ENCODE results near the gene PCAT6. TPM values are rescaled to one million over a fixed set of nuclear protein-coding genes. Genes with fewer than 3 reads are reported as not detected.

PCAT6 gene
- total RNA-seq, 1 experiment from 2014 or later = 4.8 TPM

DNA sequence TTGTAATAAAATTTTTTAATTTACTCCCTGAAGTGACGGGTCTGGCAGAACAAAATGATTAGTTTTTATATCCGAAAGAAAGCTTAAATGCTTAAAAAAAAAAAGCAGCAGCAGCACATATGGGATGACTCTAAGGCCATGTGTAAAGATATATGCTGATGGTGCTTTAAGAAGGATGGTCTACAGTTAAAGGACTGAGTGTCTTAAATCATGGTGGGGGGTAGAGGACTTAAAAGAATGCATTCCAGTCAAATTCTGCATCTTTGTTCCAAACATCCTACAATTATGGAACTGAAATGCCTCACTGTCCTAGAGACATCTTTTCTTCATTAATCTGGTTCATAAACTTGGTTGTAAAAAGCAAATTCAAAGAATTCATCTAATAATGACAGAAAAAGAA is 9.6 kb upstream of the PCAT6 start:
- peaks cover 53 to 55% of the 10 kb centered on the region in 2 experiments for H3K4me1 Mint-ChIP-seq

More for the DNA sequence above, 9.6 kb upstream of the PCAT6 start:
- H3K9me3 Mint-ChIP-seq = no peaks in the 10 kb centered on the region; a peak in 1 of 5 replicates
- Histone ChIP-seq H3T11ph (ENCODE audit: low read length) (no peak overlapping the region), H3K4me2 (ENCODE audit: insufficient read depth, insufficient read length, low read length) (no peak overlapping the region), H3K27me3 (ENCODE audit: insufficient read depth, low read length) (no peaks in the 10 kb centered on the region), H3K79me2 (ENCODE audit: insufficient read depth, low read length) (peaks cover 85% of the 10 kb centered on the region), H2BK15ac (ENCODE audit: low read depth, low read length) (no peak overlapping the region), H3K27ac (ENCODE audit: insufficient read length, low read depth, low read length) (no peak overlapping the region), H3K14ac (ENCODE audit: insufficient read depth, low read length) (no peak overlapping the region), H3K9ac (ENCODE audit: extremely low read depth, insufficient read length, low read length) (no peak overlapping the region), H2BK5ac (ENCODE audit: insufficient read length, low read length) (no peak overlapping the region), H2BK12ac (ENCODE audit: insufficient read length, low read depth, low read length) (no peak overlapping the region), H2AFZ (ENCODE audit: low read length) (no peak overlapping the region), H4K8ac (replicated peaks; ENCODE audit: insufficient read length, low read depth, low read length) (no peak overlapping the region), H3K18ac (ENCODE audit: insufficient read length, low read depth, low read length) (no peak overlapping the region), H2AK5ac (ENCODE audit: insufficient read length, low read length) (no peak overlapping the region), H4K5ac (ENCODE audit: insufficient read length, low read depth, low read length) (no peak overlapping the region), H2BK20ac (ENCODE audit: low read depth, low read length, poor library complexity, severe bottlenecking) (no peak overlapping the region), H3K4me1 (ENCODE audit: insufficient read depth, low read length) (peaks cover 2% of the 10 kb centered on the region; the same call in 1 of the 2 replicates), H3K4ac (ENCODE audit: low read depth, low read length) (no peak overlapping the region), H3K23ac (ENCODE audit: insufficient read length, low read depth, low read length) (no peak overlapping the region), H3K56ac (ENCODE audit: insufficient read length, low read depth, low read length) (no peak overlapping the region), H3K79me1 (ENCODE audit: insufficient read depth, low read depth, low read length, poor library complexity, severe bottlenecking) (no peaks in the 10 kb centered on the region), H4K20me1 (ENCODE audit: control insufficient read depth, insufficient read depth, insufficient read length) (no peaks in the 10 kb centered on the region), H2BK120ac (ENCODE audit: low read depth, low read length, poor library complexity, severe bottlenecking) (no peak overlapping the region), H4K91ac (ENCODE audit: insufficient read length, low read depth, low read length) (no peak overlapping the region), H3K23me2 (ENCODE audit: insufficient read length, low read depth, low read length, poor library complexity, severe bottlenecking) (peaks cover 5% of the 10 kb centered on the region), H3K9me3 (ENCODE audit: control insufficient read depth, low read depth, low read length) (no peaks in the 10 kb centered on the region)
- no peaks in the 10 kb centered on the region for H3K27me3 Mint-ChIP-seq (ENCODE audit: low read depth)
- WGBS (ENCODE audit: extremely low coverage, insufficient read length, low lambda C conversion rate) = no CpG with 5 or more reads among the region's 2 CpGs
- TF ChIP-seq, protein P1, sequence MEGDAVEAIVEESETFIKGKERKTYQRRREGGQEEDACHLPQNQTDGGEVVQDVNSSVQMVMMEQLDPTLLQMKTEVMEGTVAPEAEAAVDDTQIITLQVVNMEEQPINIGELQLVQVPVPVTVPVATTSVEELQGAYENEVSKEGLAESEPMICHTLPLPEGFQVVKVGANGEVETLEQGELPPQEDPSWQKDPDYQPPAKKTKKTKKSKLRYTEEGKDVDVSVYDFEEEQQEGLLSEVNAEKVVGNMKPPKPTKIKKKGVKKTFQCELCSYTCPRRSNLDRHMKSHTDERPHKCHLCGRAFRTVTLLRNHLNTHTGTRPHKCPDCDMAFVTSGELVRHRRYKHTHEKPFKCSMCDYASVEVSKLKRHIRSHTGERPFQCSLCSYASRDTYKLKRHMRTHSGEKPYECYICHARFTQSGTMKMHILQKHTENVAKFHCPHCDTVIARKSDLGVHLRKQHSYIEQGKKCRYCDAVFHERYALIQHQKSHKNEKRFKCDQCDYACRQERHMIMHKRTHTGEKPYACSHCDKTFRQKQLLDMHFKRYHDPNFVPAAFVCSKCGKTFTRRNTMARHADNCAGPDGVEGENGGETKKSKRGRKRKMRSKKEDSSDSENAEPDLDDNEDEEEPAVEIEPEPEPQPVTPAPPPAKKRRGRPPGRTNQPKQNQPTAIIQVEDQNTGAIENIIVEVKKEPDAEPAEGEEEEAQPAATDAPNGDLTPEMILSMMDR (conservative IDR thresholded peaks at IDR 0.05) = no peak
- no peak overlapping the region for H3K4me3 Mint-ChIP-seq
- H3K27ac Mint-ChIP-seq = no peak overlapping the region
- peaks cover 8 to 20% (median 17%) of the 10 kb centered on the region in 3 experiments; a peak in 6 of 7 replicates for H3K36me3 Mint-ChIP-seq (ENCODE audit: insufficient read depth in 1 of 3, low read depth in 3 of 3)
- no peak for DNase-seq
